HG02840 (cell line): ENCODE data around the gene FZD8.
A peak's percentile ranks its signal among the peaks of the same experiment; 100 is the strongest.
"Not testable (repeated sequence)": the region's sequence is repeated elsewhere in the genome, so short reads cannot be mapped to it uniquely, and the experiment has no call there.

Experiments used
- ATAC-seq: cut with Tn5 transposase; IDR thresholded peaks from one replicate; pipeline ENCODE4 v1.9.1; 2021; ENCODE audit warnings: mild to moderate bottlenecking, moderate library complexity, moderate number of reproducible peaks; ENCODE audit not compliant: unreplicated experiment, low FRiP score

Gene FZD8

DNA sequence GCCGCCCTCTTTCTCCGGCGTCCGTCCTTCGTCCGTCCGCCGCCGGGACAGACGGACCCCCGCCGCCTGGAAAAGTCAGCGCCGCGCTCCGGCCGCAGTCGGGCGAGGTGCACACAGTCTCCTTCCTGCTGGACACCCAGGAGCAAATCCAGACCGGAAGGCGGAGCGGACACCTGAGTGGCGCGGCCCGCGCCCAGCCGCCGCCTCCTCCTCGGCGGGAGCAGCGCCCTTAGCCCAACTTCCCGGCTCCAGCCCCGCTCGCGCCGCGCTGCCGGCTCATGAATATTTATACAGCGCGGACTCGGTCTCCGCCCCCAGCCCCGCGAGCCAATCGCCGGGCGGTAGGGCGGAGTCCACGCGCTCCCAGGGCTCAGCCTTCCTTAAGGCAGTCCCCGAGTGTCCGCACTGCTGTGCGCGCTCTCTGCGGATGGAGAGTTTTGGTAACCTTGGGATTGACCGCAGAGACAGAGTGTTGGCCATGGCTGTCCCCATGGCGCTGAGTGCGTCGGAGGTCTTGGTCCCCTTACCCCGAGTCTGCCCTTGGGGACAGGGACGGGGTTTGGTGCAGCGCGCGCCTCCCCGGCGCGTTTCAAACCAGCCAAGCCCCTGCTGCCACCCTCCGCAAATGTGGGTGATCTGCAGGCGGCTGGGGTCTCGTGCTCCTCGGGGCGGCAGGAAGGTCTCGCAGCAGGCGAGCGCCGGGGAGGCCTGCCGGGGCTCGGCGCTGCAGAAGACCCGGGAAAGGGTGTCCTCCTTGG is at the start of gene FZD8:
Gene FZD8, minus strand, starts transcription at position 262 of the 758 bp plus-strand sequence. CDS start 867 bp downstream, outside the sequence.
- peak; percentile 89 for ATAC-seq

GRCh38 chr10:35691522-35692236 is 49.6 kb upstream of the FZD8 start:
- no peak for ATAC-seq

- no peak for ATAC-seq
Observed at GRCh38 chr10:35690534-35690933, 48.4 kb upstream of the FZD8 start.

GRCh38 chr10:35685858-35686257 is 43.8 kb upstream of the FZD8 start:
- not testable (repeated sequence) for ATAC-seq

GRCh38 chr10:35685402-35685801 is 43.3 kb upstream of the FZD8 start:
- no peak for ATAC-seq

GRCh38 chr10:35684586-35684985 is 42.5 kb upstream of the FZD8 start:
- no peak for ATAC-seq

DNA sequence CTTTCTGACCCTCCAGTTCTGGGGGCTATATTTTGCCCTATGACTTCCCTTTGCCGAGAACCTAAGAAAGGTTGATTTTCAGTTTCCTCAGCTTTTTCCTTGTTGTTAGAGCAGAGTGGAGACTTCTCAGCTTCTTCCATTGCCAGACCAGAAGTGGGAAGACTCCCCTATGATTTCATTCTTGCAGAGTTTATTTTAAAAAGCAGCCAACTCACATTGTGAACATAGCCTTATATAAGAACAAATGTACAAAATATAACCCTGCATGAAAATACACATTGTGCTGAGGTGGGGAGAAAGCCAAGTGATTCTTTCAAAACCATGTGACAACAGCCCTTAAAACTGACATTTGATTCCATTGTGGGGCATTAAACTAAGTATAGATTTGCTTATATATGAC is 33.8 kb upstream of the FZD8 start:
- no peak for ATAC-seq

DNA sequence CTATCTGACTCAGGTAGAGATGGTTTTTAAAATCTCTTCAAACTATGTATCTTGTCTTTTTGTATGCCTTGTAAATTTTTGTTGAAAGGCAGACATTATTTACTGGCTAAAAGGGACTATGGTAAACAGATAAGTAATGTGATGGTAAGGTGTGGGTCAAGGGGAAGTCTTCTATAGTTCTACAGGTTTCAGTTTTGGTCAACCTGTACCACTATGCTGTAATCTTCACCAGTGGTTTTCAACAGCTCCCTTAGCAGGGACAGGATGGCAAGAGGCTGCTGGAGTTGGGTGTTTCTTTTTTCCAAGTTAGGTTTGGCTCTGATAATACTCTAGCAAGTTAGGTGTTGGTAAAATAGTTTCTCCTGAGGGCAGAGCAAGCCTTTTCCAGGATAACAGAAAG is 32.7 kb upstream of the FZD8 start:
- ATAC-seq: no peak

DNA sequence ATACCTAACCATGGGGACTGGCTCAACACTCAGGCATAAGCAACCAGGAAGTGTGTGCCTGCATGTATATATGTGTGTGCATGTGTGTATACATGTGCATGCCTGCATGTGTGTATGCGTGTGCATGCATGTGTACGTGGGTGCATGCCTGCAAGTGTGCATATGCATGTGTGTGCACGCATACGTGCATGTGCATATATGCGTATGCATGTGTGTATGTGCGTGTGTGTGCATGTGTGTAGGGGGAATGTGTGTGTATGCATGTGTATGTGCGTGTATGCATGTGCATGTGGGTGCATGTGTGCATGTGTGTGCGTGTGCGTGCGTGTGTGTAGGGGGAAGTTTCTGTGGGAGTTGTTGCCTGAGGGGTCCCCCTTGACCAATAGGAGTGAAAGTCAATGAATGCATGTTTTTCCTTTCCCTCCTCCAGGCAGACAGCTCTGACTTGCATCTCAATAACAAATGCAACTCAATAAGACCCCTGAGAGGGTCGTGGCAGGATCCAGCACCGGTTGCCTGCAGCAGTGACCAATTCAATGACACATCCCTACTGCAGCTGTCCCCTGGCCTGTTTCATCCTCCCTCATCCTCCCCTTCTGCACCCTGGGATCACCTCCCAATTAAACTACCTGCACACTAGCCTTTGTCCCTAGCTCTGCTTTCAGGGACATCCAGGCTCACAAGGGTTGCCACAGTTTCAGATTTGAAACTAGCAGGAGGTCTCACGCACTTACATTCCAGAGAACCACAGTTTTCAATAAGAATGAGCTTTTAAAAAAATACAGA is 27.0 kb upstream of the FZD8 start:
- no peak for ATAC-seq

GRCh38 chr10:35667971-35668370 is 25.9 kb upstream of the FZD8 start:
- ATAC-seq: no peak

DNA sequence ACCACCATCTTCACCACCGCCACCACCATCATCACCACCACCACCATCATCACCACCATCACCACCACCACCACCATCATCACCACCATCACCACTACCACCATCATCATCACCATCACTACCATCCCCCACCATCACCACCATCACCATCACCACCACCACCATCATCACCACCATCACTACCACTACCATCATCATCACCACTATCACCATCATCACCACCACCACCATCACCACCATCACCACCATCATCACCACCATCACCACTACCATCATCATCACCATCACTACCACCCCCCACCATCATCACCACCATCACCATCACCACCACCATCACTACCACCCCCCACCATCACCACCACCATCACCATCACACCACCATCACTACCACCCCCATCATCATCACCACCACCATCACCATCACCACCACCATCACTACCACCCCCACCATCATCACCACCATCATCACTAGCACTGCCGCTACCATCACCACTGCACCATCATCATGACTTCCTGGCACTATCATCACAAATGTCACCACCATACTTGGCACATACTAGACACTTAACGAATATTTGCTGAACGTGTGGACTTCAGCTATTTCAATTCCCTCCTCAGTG is 25.3 kb upstream of the FZD8 start:
- ATAC-seq: no peak

GRCh38 chr10:35661236-35661635 is 19.1 kb upstream of the FZD8 start:
- no peak for ATAC-seq

DNA sequence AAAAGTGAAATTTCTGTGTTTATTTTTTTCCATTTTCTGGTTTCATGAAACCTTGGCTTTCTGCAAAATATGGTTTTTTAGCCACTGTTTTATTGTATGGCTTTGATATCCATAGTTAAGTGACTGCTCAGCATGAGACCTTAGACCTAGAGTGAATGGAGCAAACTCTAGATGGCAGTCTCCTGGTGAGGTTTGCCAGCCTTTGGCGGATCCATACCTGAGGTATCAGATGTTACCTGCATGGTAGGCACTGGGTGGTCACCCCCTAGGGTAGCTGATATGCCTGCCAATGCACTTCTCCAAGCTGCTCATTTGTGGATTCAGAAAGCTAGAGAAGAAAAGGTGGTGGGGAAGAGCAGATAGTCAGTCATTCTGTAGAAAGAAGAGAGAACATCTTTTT is 17.4 kb upstream of the FZD8 start:
- no peak for ATAC-seq

GRCh38 chr10:35657621-35658020 is 15.5 kb upstream of the FZD8 start:
- no peak for ATAC-seq

GRCh38 chr10:35652824-35653223 is 10.7 kb upstream of the FZD8 start:
- no peak for ATAC-seq

- ATAC-seq: no peak
Observed at GRCh38 chr10:35650894-35651293, 8.8 kb upstream of the FZD8 start.

DNA sequence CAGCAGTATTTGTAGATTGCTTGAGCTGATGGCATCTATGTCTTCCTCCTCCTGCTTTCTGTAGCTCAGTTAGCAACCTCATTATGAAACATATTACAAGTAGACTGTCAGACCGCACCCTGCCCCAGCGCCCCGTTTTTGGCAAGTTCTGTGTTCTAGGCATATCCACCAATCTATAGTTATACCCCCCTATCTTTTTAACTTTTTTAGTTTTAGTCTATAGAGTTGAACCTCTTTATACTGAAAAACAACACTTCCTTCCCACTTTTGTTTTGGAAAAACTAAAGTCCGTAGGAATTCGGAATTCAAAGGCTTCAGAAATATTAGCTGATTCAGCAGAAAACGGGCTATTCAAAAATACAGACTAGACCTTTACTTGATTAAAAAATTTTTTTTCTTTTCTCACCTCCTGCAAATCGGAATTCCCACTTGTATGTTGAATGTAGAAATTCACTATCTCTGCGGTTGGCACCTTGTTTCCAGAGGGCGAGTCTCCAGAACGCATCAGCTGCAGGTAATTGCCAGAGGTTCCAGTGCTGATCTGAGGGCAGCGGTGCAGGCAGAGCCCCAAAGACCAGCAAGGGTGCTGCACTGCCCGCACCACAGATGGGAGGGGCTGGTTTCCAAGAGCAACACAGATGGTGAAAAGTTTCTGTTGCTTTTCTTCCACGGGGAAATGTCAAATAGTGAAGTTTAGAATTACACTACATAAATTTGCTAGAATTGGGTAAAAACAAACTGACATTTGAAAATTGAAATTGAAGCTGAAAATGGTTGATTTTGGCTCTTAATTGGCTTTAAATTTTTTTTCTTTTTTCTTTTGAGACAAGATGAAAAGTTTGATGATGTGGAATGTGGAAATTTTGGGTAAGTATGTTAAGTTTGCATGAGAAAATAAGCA is 2.2 kb upstream of the FZD8 start:
- ATAC-seq: no peak

GRCh38 chr10:35643151-35644049 is 1.3 kb upstream of the FZD8 start:
- no peak for ATAC-seq

GRCh38 chr10:35642793-35643114 is 658 bp upstream of the FZD8 start:
- ATAC-seq: no peak
